ENCODE results near the gene CUL3.

CUL3 gene

GRCh38 chr2:224585211-224586088, at the start of gene CUL3:
CUL3 (minus strand) TSS chr2:224585363; CDS start chr2:224585009, 354 bp downstream.
- DNase-seq (ENCODE audit: extremely low read depth, low read depth) = peak; percentile 97
- no peak for TF ChIP-seq CTCF (IDR thresholded peaks at IDR 0.05; ENCODE audit: low read depth, low read length)

- DNase-seq (ENCODE audit: extremely low read depth, low read depth) = no peak
- no peak for TF ChIP-seq CTCF (IDR thresholded peaks at IDR 0.05; ENCODE audit: low read depth, low read length)
These were observed 45.7 kb upstream of the CUL3 start for GRCh38 chr2:224630659-224631550.

- TF ChIP-seq CTCF (IDR thresholded peaks at IDR 0.05; ENCODE audit: low read depth, low read length) = no peak
- DNase-seq (ENCODE audit: extremely low read depth, low read depth) = no peak
These were observed 43.3 kb upstream of the CUL3 start for GRCh38 chr2:224628416-224628815.

- no peak for TF ChIP-seq CTCF (IDR thresholded peaks at IDR 0.05; ENCODE audit: low read depth, low read length)
- DNase-seq (ENCODE audit: extremely low read depth, low read depth) = no peak
These were observed 41.6 kb upstream of the CUL3 start for GRCh38 chr2:224626735-224627134.

GRCh38 chr2:224613543-224614286, 28.6 kb upstream of the CUL3 start:
- DNase-seq (ENCODE audit: extremely low read depth, low read depth) = no peak
- no peak for TF ChIP-seq CTCF (IDR thresholded peaks at IDR 0.05; ENCODE audit: low read depth, low read length)

- DNase-seq (ENCODE audit: extremely low read depth, low read depth) = peak; percentile 32
- TF ChIP-seq CTCF (IDR thresholded peaks at IDR 0.05; ENCODE audit: low read depth, low read length) = no peak
These were observed 27.4 kb upstream of the CUL3 start for GRCh38 chr2:224612578-224612977.
